HFFc6 (cell line): ENCODE results near the gene SBNO2. TPM values are rescaled to one million over a fixed set of nuclear protein-coding genes. Genes with fewer than 3 reads are reported as not detected.

Experiments
- DNase-seq: peaks from one replicate; pipeline ENCODE4 v3.0.0-alpha.2; 2018
- H3K27ac Mint-ChIP-seq: 2 replicates; pipeline ENCODE4 v1.8.0; 2020; ENCODE audit warnings: mild to moderate bottlenecking, mixed read lengths
- H3K27me3 Mint-ChIP-seq: 2 replicates; pipeline ENCODE4 v1.8.0; 2021; ENCODE audit warnings: mild to moderate bottlenecking, moderate library complexity, mixed read lengths; ENCODE audit not compliant: insufficient read depth
- H3K36me3 Mint-ChIP-seq: 2 replicates; pipeline ENCODE4 v1.8.0; 2021; ENCODE audit warnings: low read depth, mixed read lengths
- H3K4me1 Mint-ChIP-seq: 2 replicates; pipeline ENCODE4 v1.8.0; 2020; ENCODE audit warnings: low read depth, mixed read lengths
- H3K4me3 Mint-ChIP-seq: 2 replicates; pipeline ENCODE4 v1.8.0; 2020; ENCODE audit warnings: mild to moderate bottlenecking, moderate library complexity, mixed read lengths
- H3K9me3 Mint-ChIP-seq: 2 replicates; pipeline ENCODE4 v1.8.0; 2020; ENCODE audit warnings: mild to moderate bottlenecking, mixed read lengths
- CTCF ChIP-seq: fragments of 200-600 bp; sonication (generic); IDR thresholded peaks from 2 replicates; pipeline ENCODE4 v1.5.0; 2021; ENCODE audit warnings: antibody characterized with exemption, mild to moderate bottlenecking
- total RNA-seq, 6 experiments: library from RNA; stranded (reverse); fragmentation: NEBNext Ultra II Directional; extraction: Animal tissue kit (Norgen Biotek cat#: 25700); gene quantifications; 2 replicates in 1 of 6; 3 replicates in 5 of 6; pipeline ENCODE4 v1.2.3, GENCODE V29; 2021

Gene SBNO2
- total RNA-seq, 6 experiments from 2014 or later, result 33.7 to 49.8 (median 41.5) TPM

- no peaks in the 10 kb centered on the region for H3K27me3 Mint-ChIP-seq
- no peaks in the 10 kb centered on the region for H3K9me3 Mint-ChIP-seq
- DNase-seq, result no peak
- H3K4me3 Mint-ChIP-seq, result no peak overlapping the region
- no peaks in the 10 kb centered on the region for H3K4me1 Mint-ChIP-seq
- no peak for TF ChIP-seq CTCF
- H3K36me3 Mint-ChIP-seq, result no peaks in the 10 kb centered on the region
- H3K27ac Mint-ChIP-seq, result no peak overlapping the region
Observed at GRCh38 chr19:1158885-1159448, 15.1 kb downstream of the SBNO2 start.

GRCh38 chr19:1157931-1158884, 15.9 kb downstream of the SBNO2 start:
- Mint-ChIP-seq H3K36me3 (no peaks in the 10 kb centered on the region), H3K4me1 (no peaks in the 10 kb centered on the region), H3K4me3 (no peak overlapping the region), H3K27ac (no peak overlapping the region), H3K27me3 (no peaks in the 10 kb centered on the region), H3K9me3 (no peaks in the 10 kb centered on the region)
- TF ChIP-seq CTCF, result no peak
- DNase-seq, result no peak

GRCh38 chr19:1156830-1157615, 17.0 kb downstream of the SBNO2 start:
- no peak for DNase-seq
- H3K27ac Mint-ChIP-seq, result no peak overlapping the region

GRCh38 chr19:1156305-1156801, 17.7 kb downstream of the SBNO2 start:
- no peak for TF ChIP-seq CTCF
- no peaks in the 10 kb centered on the region for H3K36me3 Mint-ChIP-seq
- no peaks in the 10 kb centered on the region for H3K9me3 Mint-ChIP-seq
- H3K4me1 Mint-ChIP-seq, result no peaks in the 10 kb centered on the region
- no peak for DNase-seq
- peak overlapping the region; percentile 43 for H3K27ac Mint-ChIP-seq
- H3K27me3 Mint-ChIP-seq, result no peaks in the 10 kb centered on the region
- H3K4me3 Mint-ChIP-seq, result no peak overlapping the region

More at GRCh38 chr19:1156830-1157615, 17.0 kb downstream of the SBNO2 start:
- H3K36me3 Mint-ChIP-seq, result no peaks in the 10 kb centered on the region
- H3K9me3 Mint-ChIP-seq, result no peaks in the 10 kb centered on the region
- no peaks in the 10 kb centered on the region for H3K27me3 Mint-ChIP-seq
- no peak overlapping the region for H3K4me3 Mint-ChIP-seq
- no peaks in the 10 kb centered on the region for H3K4me1 Mint-ChIP-seq
- TF ChIP-seq CTCF, result no peak
